HCT116 (cell line): ENCODE measurements around the gene NFIA. TPM values are rescaled to one million over a fixed set of nuclear protein-coding genes. Genes with fewer than 3 reads are reported as not detected.

Source experiments
- ATAC-seq: fragments of 200-7000 bp; cut with Tn5 transposase; 2 replicates; pipeline ENCODE4 v1.9.1; 2020; ENCODE audit warnings: mild to moderate bottlenecking, moderate library complexity
- BruUV-seq: library from RNA; stranded (reverse); fragments of 400-500 nt; replicated peaks from 2 replicates; lab custom pipeline; 2021; lab: Mats Ljungman, UMichigan
- CTCF ChIA-PET: fragments of 300-600 bp; sonication (Branson Sonifier 250); formaldehyde crosslinking; loops from one replicate; lab custom pipeline; 2021; ENCODE audit warnings: antibody characterized with exemption; lab: Charles Lee
- POLR2A ChIA-PET: fragments of 300-600, 350-600 bp; sonication (Branson Sonifier 250); formaldehyde crosslinking; loops from one replicate; lab custom pipeline; 2021; ENCODE audit warnings: antibody characterized with exemption; lab: Charles Lee
- RAD21 ChIA-PET, 2 experiments: fragments of 300-600 bp; sonication (Branson Sonifier 250); formaldehyde crosslinking; loops; one replicate each; lab custom pipeline; 2023; ENCODE audit warnings: low total read pairs in 2 of 2; ENCODE audit not compliant: uncharacterized antibody in 2 of 2, unreplicated experiment in 2 of 2, low non-redundant PET in 1 of 2; lab: Charles Lee
- DNase-seq: peaks from one replicate; pipeline ENCODE4 v3.0.0-alpha.2; 2010; ENCODE audit warnings: low read depth, low spot score
- H2AFZ ChIP-seq: fragments of 200-600 bp; shearing (Covaris generic), sonication (generic); 2 replicates; pipeline ENCODE4 v1.6.1; 2017; ENCODE audit warnings: low read depth, mixed run types, mixed read lengths, antibody characterized with exemption, low read length; ENCODE audit not compliant: poor library complexity, severe bottlenecking
- H3K27ac ChIP-seq: 2 replicates; pipeline ENCODE4 v1.5.1; 2012; ENCODE audit warnings: low read depth, low read length
- H3K27me3 ChIP-seq: fragments of 200-600 bp; sonication (generic); 2 replicates; pipeline ENCODE4 v1.6.1; 2016; ENCODE audit warnings: mixed run types, low read length, mixed read lengths; ENCODE audit not compliant: insufficient read depth
- H3K36me3 ChIP-seq, 2 experiments: fragments of 200-500 bp in 1 of 2; fragments of 200-600 bp in 1 of 2; sonication (Bioruptor generic) in 1 of 2; sonication (generic) in 1 of 2; 2 replicates each; pipeline versions ENCODE4 v1.5.1 to v1.6.1; 2014 to 2016; ENCODE audit warnings: low read length in 2 of 2, inconsistent platforms in 1 of 2, mixed read lengths in 1 of 2, mixed run types in 1 of 2; ENCODE audit not compliant: insufficient read depth in 2 of 2, control insufficient read depth in 1 of 2
- H3K4me1 ChIP-seq, 2 experiments: fragments of 200-600 bp in 1 of 2; sonication (generic) in 1 of 2; 2 replicates each; pipeline versions ENCODE4 v1.5.1 to v1.6.1; 2012 to 2017; ENCODE audit warnings: low read length in 2 of 2, inconsistent platforms in 1 of 2, mild to moderate bottlenecking in 1 of 2, mixed read lengths in 1 of 2, mixed run types in 1 of 2, moderate library complexity in 1 of 2; ENCODE audit not compliant: insufficient read depth in 2 of 2, control insufficient read depth in 1 of 2
- H3K4me2 ChIP-seq: fragments of 200-600 bp; sonication (generic); 2 replicates; pipeline ENCODE4 v1.6.1; 2017; ENCODE audit warnings: mixed run types, low read length, mixed read lengths
- H3K4me3 ChIP-seq, 2 experiments: fragments of 200-600 bp in 1 of 2; sonication (generic) in 1 of 2; replicated peaks in 1 of 2; 2 replicates each; pipeline ENCODE4 v1.5.1; 2011 to 2016; ENCODE audit warnings: low read length in 2 of 2, control low read depth in 1 of 2, low read depth in 1 of 2, mild to moderate bottlenecking in 1 of 2, mixed read lengths in 1 of 2, mixed run types in 1 of 2
- H3K79me2 ChIP-seq: fragments of 200-600 bp; sonication (generic); 2 replicates; pipeline ENCODE4 v1.6.1; 2017; ENCODE audit warnings: mild to moderate bottlenecking, mixed run types, low read length, moderate library complexity, mixed read lengths; ENCODE audit not compliant: insufficient read depth
- H3K9ac ChIP-seq: fragments of 200-600 bp; sonication (generic); 2 replicates; pipeline ENCODE4 v1.6.1; 2016; ENCODE audit warnings: low read length, mixed read lengths
- H3K9me2 ChIP-seq: fragments of 200-600 bp; sonication (generic), shearing (Covaris generic); 2 replicates; pipeline ENCODE4 v1.6.1; 2017; ENCODE audit warnings: mixed run types, mild to moderate bottlenecking, moderate library complexity; ENCODE audit not compliant: insufficient read depth
- H3K9me3 ChIP-seq, 2 experiments: fragments of 200-500 bp in 1 of 2; fragments of 200-600 bp in 1 of 2; sonication (Bioruptor generic) in 1 of 2; sonication (generic) in 1 of 2; 2 replicates each; pipeline ENCODE4 v1.6.1; 2014 to 2017; ENCODE audit warnings: low read length in 2 of 2, mixed read lengths in 2 of 2, inconsistent platforms in 1 of 2, low read depth in 1 of 2, mild to moderate bottlenecking in 1 of 2, mixed run types in 1 of 2, moderate library complexity in 1 of 2; ENCODE audit not compliant: control insufficient read depth in 1 of 2, insufficient read depth in 1 of 2
- H4K20me1 ChIP-seq: fragments of 200-600 bp; sonication (generic), shearing (Covaris generic); 2 replicates; pipeline ENCODE4 v1.6.1; 2017; ENCODE audit warnings: mixed run types, mild to moderate bottlenecking, moderate library complexity; ENCODE audit not compliant: insufficient read depth
- CBX3 ChIP-seq: IDR thresholded peaks from 2 replicates; pipeline ENCODE4 v1.6.1; 2012; ENCODE audit warnings: low read depth
- EGR1 ChIP-seq: IDR thresholded peaks from 2 replicates; pipeline ENCODE4 v1.6.1; 2012; ENCODE audit warnings: low read depth
- FOSL1 ChIP-seq: IDR thresholded peaks from 2 replicates; pipeline ENCODE4 v1.6.1; 2012; ENCODE audit warnings: low read depth
- JUND ChIP-seq: IDR thresholded peaks from 2 replicates; pipeline ENCODE4 v1.6.1; 2012
- MAX ChIP-seq: IDR thresholded peaks from 2 replicates; pipeline ENCODE4 v1.6.1; 2012
- POLR2A ChIP-seq: IDR thresholded peaks from 2 replicates; pipeline ENCODE4 v1.7.0; 2011; ENCODE audit warnings: borderline replicate concordance; ENCODE audit not compliant: insufficient read depth, insufficient read length; ENCODE audit errors: extremely low read depth
- POLR2AphosphoS5 ChIP-seq: IDR thresholded peaks from 2 replicates; pipeline ENCODE4 v1.6.1; 2011; ENCODE audit warnings: mild to moderate bottlenecking, low read depth, low read length, moderate library complexity
- SP1 ChIP-seq: IDR thresholded peaks from 2 replicates; pipeline ENCODE4 v1.6.1; 2012; ENCODE audit warnings: low read depth
- TCF7L2 ChIP-seq: IDR thresholded peaks from 2 replicates; pipeline ENCODE4 v1.7.0; 2011; ENCODE audit warnings: borderline replicate concordance, inconsistent platforms; ENCODE audit not compliant: insufficient read depth, insufficient read length; ENCODE audit errors: extremely low read depth
- YY1 ChIP-seq: IDR thresholded peaks from 2 replicates; pipeline ENCODE4 v1.6.1; 2011; ENCODE audit warnings: low read length, low read depth, moderate library complexity, mild to moderate bottlenecking; ENCODE audit not compliant: insufficient replicate concordance; ENCODE audit errors: extremely low read depth
- ZBTB33 ChIP-seq: IDR thresholded peaks from 2 replicates; pipeline ENCODE4 v1.6.1; 2011; ENCODE audit warnings: mild to moderate bottlenecking, low read length, moderate library complexity; ENCODE audit not compliant: insufficient replicate concordance; ENCODE audit errors: extremely low read depth
- intact Hi-C: fragments of 100-400 bp; cut with micrococcal nuclease; formaldehyde crosslinking; loops from 2 replicates; pipeline ENCODE4 v1.10.0; 2022
- total RNA-seq: library from RNA; stranded (reverse); gene quantifications from one replicate; pipeline ENCODE4 v1.2.1, GENCODE V29; 2021; ENCODE audit not compliant: unreplicated experiment

Gene NFIA
- total RNA-seq, 1 experiment from 2014 or later, result 17.2 TPM

GRCh38 chr1:61241973-61242381 lies 159.6 kb downstream of the NFIA start (continued):
- no peak for TF ChIP-seq ZBTB33
- no peak for TF ChIP-seq EGR1
- TF ChIP-seq FOSL1, result no peak
- TF ChIP-seq, all 23 proteins: peak for 0

GRCh38 chr1:61244114-61244513 lies 161.8 kb downstream of the NFIA start:
- no peak overlapping the region for H3K9ac ChIP-seq
- ATAC-seq, result peak; percentile 87
- H3K27me3 ChIP-seq, result no peaks in the 10 kb centered on the region
- no peak overlapping the region for H3K4me2 ChIP-seq
- H3K4me3 ChIP-seq, result no peak overlapping the region
- H3K36me3 ChIP-seq, result no peaks in the 10 kb centered on the region
- H3K4me1 ChIP-seq, result peaks cover 8 to 11% of the 10 kb centered on the region in 2 experiments; a peak in 3 of 4 replicates
- H3K9me2 ChIP-seq, result no peaks in the 10 kb centered on the region
- no peak overlapping the region for H2AFZ ChIP-seq
- RAD21 ChIA-PET, result interaction anchor here in 1 of 2 experiments (0.7 kb wide), 1 partner anchor 166 kb away, joined by 3 read pairs; no protein-coding TSS in a partner anchor
- POLR2A ChIA-PET, result no interaction called here
- BruUV-seq, result no TSS peak
- CTCF ChIA-PET, result no interaction called here
- no peaks in the 10 kb centered on the region for H3K9me3 ChIP-seq
- H3K79me2 ChIP-seq, result no peaks in the 10 kb centered on the region
- no peaks in the 10 kb centered on the region for H4K20me1 ChIP-seq
- intact Hi-C loops, result no loop called here
- peak; percentile 32 for DNase-seq
- H3K27ac ChIP-seq, result no peak overlapping the region
- no peak for TF ChIP-seq YY1
- TF ChIP-seq EGR1, result no peak
- peak; percentile 62 for TF ChIP-seq JUND
- peak; percentile 61 for TF ChIP-seq FOSL1
- peak; percentile 37; the same call in 1 of the 2 replicates for TF ChIP-seq SP1
- TF ChIP-seq POLR2A, result no peak
- TF ChIP-seq TCF7L2, result peak; percentile 53
- TF ChIP-seq POLR2AphosphoS5, result no peak
- 0 out of 2 replicates have a peak, but pooled peaks have one; percentile 37 for TF ChIP-seq CBX3
- no peak for TF ChIP-seq ZBTB33
- TF ChIP-seq MAX, result no peak
